GM11168 (cell line): ENCODE measurements around the gene TNS3.

Experiments used
- in situ Hi-C: fragments of 300-500 bp; cut with MboI; formaldehyde crosslinking; loops from one replicate; pipeline ENCODE4 v1.12.0; 2022; ENCODE audit warnings: low sequenced_read_pairs; ENCODE audit not compliant: unreplicated experiment

Gene TNS3

DNA sequence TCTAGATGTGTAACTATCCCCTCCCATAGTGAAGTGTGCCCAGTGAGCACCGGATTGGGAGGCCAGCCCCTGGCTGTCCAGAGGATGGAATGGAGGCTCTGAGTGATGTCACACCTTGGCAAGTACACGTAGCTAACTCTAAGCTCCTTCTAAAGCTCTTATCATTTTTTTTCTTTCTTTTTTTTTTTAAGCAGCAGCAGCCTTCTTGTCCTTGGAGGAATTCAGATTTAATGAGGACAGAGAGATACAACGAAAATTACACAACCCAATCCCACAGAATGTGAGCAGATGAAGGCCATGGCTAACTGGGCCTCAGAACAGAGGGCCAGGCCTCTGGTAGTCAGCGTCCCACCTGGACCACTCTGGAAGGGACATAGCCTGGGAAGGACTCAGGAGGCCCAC is 11.3 kb downstream of the TNS3 start:
- in situ Hi-C loops: loop anchor here (10.0 kb wide), 1 partner anchor 244 kb away; no protein-coding TSS in a partner anchor

DNA sequence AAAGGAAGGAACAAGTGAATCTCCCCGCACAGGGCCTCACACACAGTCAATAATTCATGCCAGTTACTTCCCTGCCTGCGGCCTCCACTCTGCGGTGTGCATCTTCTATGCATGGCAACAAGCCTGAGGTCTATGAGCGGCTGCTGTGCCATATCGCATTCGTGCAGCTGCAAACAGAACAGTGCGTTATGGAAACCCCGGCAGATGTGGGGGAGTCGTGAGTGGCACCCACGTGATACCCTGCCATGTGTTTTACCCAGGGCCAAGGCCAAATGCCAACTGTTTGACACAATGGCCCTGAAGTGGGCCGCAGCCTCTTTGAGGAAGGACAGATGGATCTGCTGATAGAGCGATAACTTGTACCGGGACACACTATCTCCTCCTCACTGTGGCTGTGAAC is 13.4 kb downstream of the TNS3 start:
- in situ Hi-C loops: no loop called here

DNA sequence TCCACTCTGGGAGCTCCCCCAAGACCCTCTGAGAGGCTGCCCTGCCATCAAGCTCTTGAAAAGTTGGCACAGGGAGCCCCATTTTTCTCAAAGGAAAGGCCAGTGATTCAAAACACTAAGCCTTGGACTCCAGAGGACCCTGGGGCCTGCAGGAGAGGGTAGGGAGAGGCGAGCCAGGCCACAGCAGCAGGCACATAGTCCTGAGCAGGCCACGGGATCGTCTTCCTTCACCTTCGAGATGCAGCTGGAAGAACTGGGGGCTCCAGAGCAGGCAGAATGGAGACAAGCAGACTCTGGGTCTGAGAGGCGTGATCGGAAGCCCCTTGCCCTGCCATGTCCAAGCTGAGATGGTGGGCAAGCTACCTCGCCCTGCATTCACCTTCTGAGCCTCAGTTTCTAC is 13.9 kb downstream of the TNS3 start:
- in situ Hi-C loops: no loop called here

DNA sequence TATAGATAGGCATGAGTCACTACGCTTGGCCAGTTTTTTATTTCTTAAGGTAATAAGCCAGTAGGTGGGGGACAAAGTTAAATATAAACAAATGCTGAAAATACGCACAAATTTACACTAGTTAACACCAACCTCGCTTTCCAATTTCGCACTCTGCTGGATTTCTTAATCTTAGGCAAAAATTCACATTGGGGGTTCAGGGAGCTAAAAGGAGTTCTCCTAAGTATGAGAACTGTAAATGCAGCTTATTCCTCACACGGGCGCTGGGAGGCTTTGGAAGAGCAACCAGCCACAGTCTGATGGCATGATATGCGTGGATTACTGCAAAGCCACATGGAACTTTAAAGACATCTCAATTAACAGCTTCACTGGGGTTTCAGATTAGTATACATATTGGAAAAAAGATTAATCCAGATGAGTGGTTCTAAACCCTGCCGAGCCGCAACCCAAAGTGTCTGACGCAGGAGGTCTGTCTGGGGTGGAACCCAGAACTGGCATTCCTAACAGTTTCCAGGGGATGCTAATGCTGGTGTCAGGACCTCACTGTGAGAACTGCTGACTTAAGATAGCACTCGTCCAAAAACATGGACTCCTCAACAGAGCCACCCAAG is 16.2 kb downstream of the TNS3 start:
- in situ Hi-C loops: no loop called here

DNA sequence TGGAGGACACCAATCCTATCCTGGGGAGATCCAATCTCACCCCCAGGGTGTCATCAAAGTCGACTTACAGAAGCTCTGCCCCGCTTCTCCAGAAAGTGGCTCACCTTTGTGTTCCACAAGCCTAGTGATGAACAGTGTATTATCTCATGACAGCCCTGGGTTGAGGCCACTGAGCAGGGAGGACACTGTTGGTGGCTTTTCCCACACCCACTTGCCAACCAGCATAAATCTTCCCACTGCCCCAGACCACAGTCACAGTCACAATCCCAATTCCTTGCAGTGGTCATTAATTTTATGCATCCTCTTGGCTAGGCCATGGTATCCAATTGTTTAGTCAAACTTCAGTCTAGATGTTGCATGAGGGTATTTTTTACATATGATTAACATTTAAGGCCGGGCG is 18.4 kb downstream of the TNS3 start:
- in situ Hi-C loops: no loop called here

DNA sequence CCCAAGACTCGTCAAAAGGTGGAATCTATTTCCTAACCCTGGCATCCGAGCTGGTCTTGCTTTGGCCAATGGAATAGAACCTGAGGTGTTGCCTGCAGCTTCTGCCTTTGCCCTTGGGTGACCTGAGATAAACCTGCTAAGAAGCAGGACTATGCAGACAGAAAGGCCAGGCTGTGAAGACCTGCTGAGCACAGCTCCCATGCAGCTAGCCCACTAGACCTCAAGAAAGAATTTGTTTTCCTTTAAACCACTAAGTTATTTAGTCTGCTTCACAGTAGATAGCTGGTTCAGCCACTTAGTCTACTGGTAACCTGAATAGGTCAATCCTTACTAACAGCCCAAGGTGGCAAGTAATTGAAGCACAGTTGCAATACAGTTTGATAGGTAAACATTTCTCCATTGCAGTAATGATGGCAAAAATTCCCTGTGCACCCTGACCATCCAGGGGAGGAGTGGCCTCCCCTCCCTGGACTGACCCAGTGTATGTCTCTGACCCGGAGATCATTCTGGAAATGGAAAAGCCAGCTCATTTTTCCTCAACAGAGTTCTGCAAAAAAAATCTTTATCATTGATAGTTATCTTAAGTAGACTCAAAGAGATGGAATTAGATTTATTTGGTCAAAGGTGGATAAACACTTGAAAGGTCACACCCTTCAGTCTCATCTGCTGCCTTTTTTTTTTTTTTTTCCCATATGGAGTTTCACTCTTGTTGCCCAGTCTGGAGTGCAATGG is 20.0 kb downstream of the TNS3 start:
- in situ Hi-C loops: no loop called here

DNA sequence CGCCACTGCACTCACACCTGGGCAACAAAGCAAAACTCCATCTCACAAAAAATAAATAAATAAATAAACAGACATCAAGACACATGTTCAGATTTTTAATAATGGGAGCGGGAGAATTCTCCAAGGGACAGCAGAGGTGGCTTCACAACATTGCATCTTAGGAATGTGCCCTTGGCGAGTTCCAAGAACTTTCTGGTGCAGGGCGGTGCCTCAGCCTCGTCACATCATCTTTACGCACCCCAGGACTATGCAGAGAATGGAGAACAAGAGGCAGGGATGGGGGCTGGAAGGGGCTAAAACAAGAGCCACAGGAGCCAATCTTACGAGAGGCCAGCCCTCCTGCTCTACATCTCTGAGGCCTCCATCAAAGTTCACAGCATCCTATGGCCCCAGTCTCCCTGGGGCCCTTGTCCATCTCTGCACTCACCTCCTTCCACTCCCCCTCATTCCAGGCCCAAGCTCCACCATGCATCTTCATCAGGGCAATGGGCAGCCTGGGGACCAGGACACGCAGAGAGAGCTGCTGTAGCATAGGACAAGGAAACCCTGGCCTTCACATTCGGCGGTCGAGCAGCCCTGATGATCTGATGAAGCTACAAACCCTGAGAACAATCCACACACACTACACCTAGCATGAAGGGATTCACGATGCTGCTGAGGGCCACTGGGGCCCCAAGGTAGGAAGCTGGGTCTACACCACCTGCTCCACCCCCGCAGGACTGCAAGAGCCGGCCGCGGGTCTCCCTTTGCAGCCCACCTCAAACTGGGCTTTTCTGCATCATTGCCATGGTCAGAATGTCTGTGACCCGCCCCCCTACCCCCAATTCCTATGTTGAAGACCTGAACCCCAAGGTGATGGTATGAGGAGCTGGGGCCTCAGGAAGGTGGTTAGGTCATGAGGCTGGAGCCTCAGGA is 22.3 kb downstream of the TNS3 start:
- in situ Hi-C loops: no loop called here

DNA sequence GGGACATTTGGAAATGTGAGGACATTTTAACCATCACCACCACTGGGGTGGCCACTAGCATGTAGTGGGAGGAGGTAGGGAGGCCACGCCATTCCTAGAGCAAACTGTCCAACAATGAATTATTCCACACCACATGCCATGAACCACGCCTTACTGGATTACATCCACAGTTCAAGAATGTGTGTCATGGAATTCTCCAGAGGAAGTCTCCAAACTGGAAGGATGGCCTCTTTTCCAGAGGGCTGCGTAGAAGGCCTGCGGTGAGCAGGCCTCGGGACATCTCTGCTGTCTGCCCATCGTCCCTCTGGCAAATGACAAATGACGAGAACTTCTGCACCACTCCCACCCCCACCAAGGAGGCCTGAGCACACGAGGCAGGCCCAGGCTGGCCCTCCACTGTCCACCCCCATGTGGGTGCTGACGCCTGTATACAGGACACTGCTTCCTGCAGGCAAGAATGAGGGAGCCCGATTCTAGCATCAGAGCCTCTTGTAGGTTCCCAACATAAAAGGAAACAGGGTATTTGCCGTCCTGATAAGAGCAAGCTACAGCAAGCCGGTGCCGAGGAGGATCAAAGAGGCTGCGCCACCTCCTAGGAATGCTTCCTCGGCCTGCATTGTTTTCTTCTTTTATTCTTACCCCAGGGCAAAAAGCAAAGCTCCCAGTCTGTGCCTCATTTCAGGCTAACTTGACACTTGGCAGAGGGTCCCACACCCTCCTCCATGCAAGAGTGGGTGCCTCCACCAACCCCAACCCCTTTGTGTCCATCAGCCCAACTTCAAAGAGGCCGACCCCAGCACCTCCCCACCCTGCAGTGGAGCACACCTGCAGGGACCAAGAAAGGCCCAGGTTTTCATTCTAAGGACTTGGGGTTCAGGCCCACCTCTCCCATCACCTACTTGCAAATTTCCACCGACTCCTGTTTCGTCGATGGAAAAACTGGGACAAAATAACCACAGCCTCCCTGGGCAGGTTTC is 23.9 kb downstream of the TNS3 start:
- in situ Hi-C loops: no loop called here

DNA sequence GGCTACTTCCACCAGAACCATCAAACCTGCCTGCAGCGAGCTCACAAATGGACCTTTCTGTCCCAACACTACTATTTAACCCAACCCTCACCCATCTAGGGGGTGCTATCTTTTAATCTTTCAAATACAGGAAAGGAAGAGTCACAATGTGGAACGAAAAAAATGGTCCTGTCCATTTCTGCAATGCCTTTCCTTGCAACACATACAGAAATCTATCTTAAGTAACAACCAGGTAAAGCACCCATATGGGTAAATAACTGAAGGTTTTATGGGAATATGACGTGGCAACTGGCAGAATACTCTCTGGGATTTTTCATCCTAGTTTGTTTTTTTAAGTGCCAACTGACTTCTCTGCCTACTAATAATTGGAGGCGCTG is 24.6 kb downstream of the TNS3 start:
- in situ Hi-C loops: no loop called here

DNA sequence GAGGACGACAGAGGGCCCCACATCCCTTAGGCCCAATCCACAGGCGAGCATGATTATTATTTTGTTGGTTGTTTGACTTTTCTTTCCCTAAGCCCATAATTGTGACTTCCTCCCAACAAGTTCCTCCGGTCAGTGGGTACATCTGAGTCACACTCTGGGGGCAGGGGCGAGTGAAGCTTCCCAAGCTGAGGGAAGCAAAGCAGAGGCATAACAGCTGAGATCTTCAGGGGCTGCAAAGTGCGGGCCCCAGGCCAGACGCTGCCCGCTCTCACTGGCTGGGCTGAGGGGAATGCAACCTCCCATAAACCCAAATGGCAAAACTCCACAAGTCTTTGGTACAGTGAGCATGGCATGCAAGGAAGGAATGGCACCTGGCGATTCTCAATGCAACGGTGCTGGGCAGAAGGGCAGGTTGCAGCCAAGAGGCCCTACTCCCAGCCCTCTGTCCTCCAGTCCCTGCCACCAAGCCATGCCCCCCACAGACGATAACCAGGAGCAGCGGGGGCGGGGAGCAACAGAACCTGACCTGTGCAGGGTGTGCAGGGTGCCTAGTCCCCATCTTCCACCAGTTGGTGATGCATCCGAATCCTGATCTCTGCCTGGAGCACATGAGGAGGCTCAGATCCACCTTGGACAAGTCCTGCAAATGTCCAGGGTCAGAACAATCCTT is 25.3 kb downstream of the TNS3 start:
- in situ Hi-C loops: no loop called here

DNA sequence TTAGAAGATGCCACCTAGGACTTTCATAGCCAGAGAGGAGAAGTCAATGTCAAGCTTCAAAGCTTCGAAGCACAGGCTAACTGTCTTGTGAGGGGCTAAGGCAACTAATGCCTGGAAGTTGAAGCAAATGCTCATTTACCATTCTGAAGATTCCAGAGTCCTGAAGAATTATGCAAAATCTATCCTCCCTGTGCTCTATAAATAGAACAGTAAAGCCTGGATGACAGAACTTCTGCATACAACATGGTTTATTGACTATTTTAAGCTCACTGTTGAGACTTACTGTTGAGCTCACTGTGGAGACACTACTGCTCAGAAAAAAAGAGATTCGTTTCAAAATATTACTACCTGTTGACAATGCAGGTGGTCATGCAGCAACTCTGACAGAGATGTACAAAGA is 28.6 kb downstream of the TNS3 start:
- in situ Hi-C loops: no loop called here

DNA sequence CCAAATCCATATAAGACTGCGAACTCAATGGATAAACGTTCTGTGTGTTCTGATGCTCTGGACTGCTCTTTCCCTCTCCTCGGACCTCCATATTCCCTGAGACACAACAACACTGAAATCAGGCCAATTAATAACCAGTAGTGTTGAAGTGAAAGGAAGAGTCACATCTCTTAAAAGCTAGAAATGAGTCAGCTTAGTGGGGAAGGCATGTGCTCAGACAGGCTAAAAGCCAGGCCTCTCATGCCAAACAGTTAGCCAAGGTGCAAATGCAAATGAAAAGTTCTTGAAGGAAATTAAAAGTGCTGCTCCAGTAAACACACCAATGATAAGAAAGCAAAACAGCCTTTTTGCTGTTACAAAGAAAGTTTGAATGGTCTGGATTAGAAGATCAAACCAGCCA is 29.3 kb downstream of the TNS3 start:
- in situ Hi-C loops: no loop called here

DNA sequence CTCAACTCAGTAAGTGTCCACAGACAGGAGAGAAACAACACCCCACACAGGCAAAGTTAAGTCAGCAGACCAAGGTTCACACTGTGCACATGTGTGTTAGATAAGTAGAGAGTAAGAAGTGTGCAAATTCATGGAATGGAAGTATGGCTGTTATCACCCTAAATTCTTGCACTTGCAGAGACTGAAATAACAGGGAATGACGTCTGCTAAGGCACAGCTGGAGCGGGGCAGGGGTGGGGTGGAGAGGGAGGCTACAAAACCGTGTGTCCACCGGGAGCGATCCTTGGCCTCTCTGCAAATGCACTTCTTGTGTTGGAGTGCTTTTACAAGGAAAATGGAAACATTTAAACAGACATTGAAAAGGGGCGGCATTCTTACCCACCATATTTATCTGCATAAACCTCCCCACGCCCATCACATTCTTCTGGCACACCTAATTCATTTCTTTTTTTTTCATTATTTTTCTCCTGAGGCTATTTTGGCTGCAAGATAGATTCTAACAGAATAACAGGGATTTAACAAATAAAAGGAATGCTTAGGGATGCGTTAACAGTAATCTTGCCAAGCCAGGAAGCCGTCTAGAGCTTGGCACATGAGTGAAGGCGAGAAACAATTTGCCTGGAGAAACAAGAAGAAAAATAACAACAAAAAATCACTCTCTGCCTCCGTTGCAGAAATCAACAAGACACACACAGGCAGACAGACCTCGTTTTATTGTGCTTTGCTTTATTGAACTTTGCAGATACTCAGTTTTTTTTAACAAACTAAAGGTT is 30.1 kb downstream of the TNS3 start:
- in situ Hi-C loops: no loop called here

DNA sequence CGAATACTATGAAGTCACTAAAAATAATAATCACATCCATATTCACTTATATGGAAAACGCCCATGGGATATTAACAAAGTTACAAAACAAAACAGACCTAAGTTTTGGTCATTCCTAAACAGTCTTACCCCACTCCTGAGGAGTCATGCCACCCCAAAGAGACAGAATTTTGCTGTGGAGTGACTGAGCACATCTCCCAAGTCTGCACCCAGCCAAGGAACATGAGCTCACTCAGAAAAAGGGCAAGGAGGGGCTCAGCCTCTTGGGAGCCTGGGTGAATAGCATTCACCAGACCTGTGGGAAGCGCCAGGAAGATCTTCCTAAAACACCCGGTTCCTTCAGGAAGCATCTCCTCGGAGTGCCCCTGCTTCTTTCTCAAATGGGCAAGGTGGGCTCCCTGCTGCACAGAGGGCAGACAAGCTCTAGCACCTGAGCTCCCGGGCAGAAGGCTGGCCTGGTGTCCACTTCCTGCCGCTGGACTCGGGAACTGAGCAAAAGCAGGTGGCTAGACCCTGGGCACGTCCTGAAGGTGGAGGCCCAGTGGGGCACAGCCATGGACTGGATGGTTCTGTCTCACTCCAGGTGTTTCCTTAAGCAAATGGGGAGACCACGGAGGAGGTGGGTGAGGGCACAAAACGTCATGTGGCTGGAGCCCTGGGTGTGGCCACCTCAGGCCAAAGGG is 31.0 kb downstream of the TNS3 start:
- in situ Hi-C loops: no loop called here

DNA sequence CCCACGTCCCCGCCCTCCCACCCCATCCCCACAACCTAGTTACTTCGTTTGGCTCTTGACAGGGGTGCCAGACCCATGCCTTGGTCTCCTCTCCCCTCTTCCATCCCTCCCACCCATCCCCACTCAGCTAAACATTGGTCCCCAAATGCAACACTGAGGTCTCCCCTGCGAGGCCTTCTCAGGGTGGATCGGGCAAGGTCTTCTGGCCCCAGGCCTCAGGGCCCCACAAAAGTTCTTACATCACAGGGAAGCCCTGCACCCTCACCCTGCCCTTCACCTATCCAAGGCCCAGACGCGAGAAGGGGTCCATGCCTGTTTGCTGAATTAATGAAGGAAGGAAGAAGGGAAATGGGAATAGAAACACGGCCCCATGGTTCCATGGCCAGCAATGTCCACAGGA is 32.0 kb downstream of the TNS3 start:
- in situ Hi-C loops: no loop called here

DNA sequence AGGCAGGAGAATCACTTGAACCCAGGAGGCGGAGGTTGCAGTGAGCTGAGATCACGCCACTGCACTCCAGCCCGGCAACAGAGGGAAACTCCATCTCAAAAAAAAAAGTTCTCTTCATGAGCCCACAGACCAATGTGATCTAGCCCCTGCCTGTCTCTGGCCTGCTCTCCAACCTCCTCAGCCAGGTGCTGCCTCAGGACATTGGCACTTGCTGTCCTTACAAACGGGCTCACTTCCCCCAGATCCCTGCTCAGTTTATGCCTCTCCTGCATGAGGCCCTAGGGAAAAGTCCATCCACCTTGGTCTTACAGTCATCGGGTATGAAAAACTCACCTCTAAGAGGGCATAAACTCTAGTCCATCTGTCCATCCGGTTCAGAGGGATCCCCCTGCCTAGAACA is 32.5 kb downstream of the TNS3 start:
- in situ Hi-C loops: no loop called here

DNA sequence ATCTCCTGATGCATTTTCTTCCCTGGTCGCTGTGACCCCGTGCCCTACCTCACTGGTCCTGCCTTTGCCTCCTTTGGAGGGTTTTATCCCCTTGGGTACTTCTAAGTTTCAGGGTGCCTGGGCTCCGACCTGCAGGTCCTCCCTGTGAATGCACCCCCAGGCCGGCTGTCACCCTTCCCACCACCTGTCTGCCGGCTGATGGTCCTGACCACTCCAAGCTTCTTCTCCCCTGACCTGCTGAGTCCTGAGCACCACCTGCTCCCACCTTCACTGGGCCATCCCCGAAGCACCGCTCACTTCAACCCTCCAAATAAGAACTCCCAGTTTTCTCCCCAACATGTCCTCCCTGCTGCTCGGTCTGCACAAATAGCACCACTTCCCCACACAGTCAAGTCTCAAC is 33.4 kb downstream of the TNS3 start:
- in situ Hi-C loops: no loop called here

DNA sequence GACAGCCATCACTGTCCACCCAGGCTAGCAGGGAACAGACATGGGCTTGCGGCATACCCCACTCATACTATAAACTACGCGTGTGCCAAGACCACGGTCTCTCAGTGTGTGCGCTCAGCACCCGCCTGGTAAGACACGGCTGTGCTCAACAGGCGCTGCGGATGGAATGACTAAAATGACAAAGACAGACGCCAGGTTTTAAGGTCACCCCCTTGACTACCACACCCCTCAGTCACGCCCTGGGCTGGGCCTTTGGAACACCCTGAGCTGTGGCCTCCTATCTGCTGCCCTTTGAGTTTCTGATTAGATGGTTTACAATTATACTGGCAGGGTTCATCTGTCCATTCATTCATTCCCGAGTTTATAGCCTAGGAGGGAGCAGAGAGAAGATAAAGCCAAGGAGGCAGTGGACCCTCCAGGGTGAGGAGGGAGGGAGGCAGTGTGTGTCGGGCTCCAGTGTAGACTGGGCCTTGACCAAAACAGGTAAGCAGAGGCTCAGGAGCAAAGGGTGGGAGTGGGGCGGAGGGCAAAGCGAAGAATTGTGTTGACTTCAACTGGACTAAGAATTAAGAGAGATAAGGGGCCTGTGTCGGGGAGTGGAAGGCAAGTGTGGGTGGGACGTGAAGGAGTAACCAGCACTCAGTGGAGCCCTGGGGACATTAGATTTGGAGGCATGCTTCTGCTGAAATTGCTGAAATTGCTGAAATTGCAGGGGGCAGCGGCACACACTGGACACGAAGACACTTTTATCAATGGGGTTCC is 35.0 kb downstream of the TNS3 start:
- in situ Hi-C loops: no loop called here
